NCI-H2029 (cell line): ENCODE results near the gene SLC5A8.

Experiments
- DNase-seq: peaks from one replicate; lab custom pipeline; 2025; lab: John Stamatoyannopoulos, UW

The SLC5A8 gene

GRCh38 chr12:101209319-101210302, at the start of gene SLC5A8:
TSS of gene SLC5A8 (minus strand) at chr12:101210238. CDS start at chr12:101209848, 390 bp downstream.
- no peak for DNase-seq

- no peak for DNase-seq
Observed at GRCh38 chr12:101257357-101257756, 47.3 kb upstream of the SLC5A8 start.

GRCh38 chr12:101256266-101256665, 46.2 kb upstream of the SLC5A8 start:
- no peak for DNase-seq

GRCh38 chr12:101243616-101244015, 33.6 kb upstream of the SLC5A8 start:
- no peak for DNase-seq

- DNase-seq = no peak
Observed at GRCh38 chr12:101243074-101243473, 33.0 kb upstream of the SLC5A8 start.

- no peak for DNase-seq
Observed at GRCh38 chr12:101238800-101239329, 28.8 kb upstream of the SLC5A8 start.

- no peak for DNase-seq
Observed at GRCh38 chr12:101238306-101238705, 28.3 kb upstream of the SLC5A8 start.

- no peak for DNase-seq
Observed at GRCh38 chr12:101235686-101236085, 25.6 kb upstream of the SLC5A8 start.

- DNase-seq = no peak
Observed at GRCh38 chr12:101231636-101232035, 21.6 kb upstream of the SLC5A8 start.

GRCh38 chr12:101230547-101230946, 20.5 kb upstream of the SLC5A8 start:
- no peak for DNase-seq

GRCh38 chr12:101229841-101230241, 19.8 kb upstream of the SLC5A8 start:
- no peak for DNase-seq

- DNase-seq = no peak
Observed at GRCh38 chr12:101221301-101221700, 11.3 kb upstream of the SLC5A8 start.

- DNase-seq = no peak
Observed at GRCh38 chr12:101216810-101217209, 6.8 kb upstream of the SLC5A8 start.

GRCh38 chr12:101207086-101207780, 2.8 kb downstream of the SLC5A8 start:
- DNase-seq = no peak

GRCh38 chr12:101204602-101205304, 5.3 kb downstream of the SLC5A8 start:
- no peak for DNase-seq

GRCh38 chr12:101200824-101201223, 9.2 kb downstream of the SLC5A8 start:
- DNase-seq = no peak

- no peak for DNase-seq
Observed at GRCh38 chr12:101200145-101200544, 9.9 kb downstream of the SLC5A8 start.

GRCh38 chr12:101186291-101186690, 23.7 kb downstream of the SLC5A8 start:
- no peak for DNase-seq

GRCh38 chr12:101181776-101182175, 28.3 kb downstream of the SLC5A8 start:
- DNase-seq = no peak

- no peak for DNase-seq
Observed at GRCh38 chr12:101174541-101174940, 35.5 kb downstream of the SLC5A8 start.

GRCh38 chr12:101173197-101173749, 36.8 kb downstream of the SLC5A8 start:
- no peak for DNase-seq

- DNase-seq = no peak
Observed at GRCh38 chr12:101172316-101172715, 37.7 kb downstream of the SLC5A8 start.
